ENCODE measurements around the gene ACAP3.
A peak's percentile ranks its signal among the peaks of the same experiment; 100 is the strongest.

Gene ACAP3

DNA sequence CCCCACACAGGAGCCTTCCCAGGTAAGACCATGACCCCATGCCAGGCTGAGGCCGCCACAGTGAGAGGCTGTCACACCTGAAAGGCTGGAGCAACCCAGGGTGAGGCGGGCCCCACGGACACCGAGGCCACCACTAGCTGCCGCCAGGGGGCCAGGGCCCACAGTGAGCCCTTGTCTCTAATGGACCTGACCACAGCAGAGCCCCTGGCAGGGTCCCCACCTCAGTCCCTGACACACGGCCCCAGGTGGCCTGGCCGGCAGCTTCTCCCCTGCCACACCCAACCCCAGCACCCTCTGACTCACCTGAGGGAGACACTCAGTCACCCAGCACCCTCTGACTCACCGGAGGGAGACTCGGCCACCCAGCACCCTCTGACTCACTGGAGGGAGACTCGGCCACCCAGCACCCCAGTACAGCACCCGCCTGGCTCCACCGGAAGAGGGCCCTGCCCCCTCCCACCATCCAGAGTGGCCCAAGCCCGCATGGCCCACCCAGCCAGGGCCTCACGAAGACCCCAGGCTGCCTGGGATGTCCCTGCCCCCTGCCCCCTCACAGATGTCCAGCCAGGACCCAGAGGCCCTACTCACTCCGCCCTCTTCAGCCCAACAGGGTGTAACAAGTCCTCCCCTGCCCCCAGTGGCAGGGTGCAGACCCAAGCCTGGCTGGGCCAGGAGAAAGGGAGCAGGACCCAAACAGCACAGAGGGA is 37.1 kb upstream of the ACAP3 start:
- DNase-seq (ENCODE audit: low read depth) = peak; percentile 43

DNA sequence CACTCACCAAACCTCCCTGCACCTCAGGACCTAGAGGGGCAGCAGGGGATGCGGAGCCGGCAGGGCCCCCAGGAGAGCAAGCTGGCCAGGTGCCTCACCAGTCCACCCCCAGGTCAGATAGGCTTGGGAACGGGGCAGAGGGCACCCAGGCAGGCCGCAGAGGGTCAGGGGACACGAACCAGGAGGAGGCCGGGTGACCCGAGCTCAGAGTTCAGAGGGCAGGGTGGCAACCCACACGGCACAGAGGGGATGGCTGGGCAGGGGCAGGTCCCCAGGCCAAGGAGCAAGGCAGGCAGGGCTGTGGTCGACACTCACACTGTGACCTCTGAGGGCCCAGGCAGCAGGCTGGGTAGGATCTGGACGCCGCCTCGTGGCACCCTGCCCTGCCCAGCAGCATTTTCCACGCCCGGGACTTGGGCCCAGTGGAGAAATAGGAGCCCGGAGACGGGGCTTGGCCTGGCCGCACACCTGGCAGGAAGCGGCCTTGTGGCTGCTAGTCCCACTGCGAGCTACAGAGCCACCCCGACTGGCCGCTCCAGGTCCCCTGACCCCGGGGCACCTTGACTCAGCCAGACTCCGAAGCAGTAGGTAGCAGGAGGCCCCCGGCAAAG is 36.2 kb upstream of the ACAP3 start:
- no peak for DNase-seq (ENCODE audit: low read depth)

DNA sequence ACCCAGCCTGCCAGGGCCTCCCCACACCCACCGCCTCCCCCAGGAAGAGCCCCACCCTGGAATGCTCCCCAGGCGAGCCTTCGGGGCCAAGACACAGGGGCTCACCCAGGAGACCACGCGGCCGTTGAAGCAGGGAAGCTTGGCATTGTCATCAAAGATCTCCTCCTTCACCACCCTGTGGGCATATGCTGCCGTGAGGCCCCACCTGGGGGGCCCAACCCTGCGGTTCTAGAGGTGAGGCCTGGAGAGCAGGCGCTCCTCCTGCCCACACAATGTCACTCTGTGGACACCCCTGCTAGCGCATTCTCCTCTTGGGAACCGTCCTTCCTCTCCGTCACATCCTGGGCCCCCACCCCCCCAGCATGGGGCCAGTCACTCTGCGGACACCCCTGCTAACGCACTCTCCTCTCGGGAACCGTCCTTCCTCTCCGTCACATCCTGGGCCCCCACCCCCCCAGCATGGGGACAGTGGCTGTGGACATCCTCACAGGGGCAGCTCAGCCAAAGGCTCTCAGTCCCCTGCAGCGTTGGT is 34.9 kb upstream of the ACAP3 start:
- no peak for DNase-seq (ENCODE audit: low read depth)

GRCh38 chr1:1342061-1342562 is 34.4 kb upstream of the ACAP3 start:
- DNase-seq (ENCODE audit: low read depth) = no peak

DNA sequence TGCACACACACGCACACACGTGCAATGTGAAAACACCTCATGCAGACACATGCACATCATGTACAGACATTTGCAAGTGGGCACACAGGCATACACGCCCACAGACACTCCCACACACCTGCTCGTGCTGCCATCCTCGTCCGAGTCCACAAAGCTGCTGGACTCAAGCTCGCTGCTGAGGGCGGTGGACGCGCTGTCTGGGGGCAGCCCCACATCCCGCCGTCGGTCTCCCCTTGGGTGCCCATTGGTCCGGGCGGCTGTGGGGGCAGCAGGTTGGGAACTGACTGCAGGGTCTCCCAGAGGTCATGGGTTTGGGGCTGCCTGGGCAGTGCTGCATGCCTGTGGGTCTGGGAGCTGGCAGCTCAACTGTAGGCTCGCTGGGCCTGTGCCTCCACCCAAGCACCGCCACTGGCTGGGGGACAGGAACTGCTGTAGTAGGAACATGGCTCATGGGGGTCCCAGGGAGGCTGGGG is 33.9 kb upstream of the ACAP3 start:
- DNase-seq (ENCODE audit: low read depth) = no peak

GRCh38 chr1:1340791-1341548 is 33.2 kb upstream of the ACAP3 start:
- no peak for DNase-seq (ENCODE audit: low read depth)

DNA sequence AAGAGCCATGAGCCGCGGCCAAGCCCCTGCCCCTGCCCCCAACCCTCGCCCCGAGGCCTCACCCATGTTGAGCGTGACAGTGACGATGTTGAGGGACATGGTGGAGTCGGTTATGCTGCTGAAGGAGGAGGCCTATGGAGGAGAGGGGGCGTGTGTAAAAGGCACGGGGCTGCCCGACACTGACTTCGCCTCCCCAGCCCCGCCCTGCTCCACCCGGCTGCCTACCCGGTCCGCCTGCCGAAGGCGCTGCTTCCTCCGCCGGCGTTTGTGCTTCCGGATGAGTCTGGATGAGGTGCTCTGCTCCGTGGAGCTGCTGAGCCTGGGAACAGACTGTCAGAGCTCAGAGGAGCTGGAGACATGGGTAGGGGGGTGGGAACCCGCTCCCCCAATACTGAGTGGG is 32.5 kb upstream of the ACAP3 start:
- DNase-seq (ENCODE audit: low read depth) = no peak

GRCh38 chr1:1338278-1338677 is 30.5 kb upstream of the ACAP3 start:
- no peak for DNase-seq (ENCODE audit: low read depth)

DNA sequence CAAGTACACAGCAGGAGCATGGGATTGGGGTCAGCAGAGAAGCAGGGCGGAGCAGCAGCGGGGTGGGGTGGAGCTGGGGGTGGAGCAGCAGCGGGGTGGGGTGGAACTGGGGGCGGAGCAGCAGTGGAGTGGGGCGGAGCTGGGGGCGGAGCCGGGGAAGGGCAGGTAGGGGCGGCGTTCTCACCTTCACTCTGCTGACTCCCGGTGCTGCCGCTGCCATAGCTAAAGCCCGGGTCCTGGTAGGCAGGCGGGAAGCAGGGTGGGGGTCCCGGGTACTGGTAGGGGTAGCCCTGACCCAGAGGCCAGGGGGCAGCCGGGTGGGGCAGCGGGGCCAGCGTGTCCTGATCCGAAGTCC is 30.0 kb upstream of the ACAP3 start:
- DNase-seq (ENCODE audit: low read depth) = no peak

- no peak for DNase-seq (ENCODE audit: low read depth)
These were observed 29.4 kb upstream of the ACAP3 start for GRCh38 chr1:1336931-1337792.

DNA sequence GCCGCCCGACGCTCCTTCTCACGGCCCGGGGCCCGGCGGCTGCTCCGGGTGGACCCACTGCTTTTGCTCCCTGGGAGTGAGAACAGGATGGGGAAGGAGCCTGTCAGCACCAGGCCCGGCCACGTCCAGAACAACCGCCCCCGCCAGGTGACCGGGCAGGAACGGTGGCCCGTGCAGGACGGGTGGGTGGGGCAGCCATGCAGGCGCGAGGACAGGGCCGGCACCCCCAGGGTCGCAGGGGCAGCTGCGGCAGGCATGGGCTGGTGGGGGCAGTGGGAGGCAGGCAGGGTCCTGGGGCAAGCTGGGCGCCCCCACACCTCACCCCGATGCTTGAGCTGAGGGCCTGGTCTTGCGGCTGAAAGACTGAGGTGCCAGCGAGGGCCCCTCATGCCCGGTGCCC is 28.7 kb upstream of the ACAP3 start:
- DNase-seq (ENCODE audit: low read depth) = no peak

DNA sequence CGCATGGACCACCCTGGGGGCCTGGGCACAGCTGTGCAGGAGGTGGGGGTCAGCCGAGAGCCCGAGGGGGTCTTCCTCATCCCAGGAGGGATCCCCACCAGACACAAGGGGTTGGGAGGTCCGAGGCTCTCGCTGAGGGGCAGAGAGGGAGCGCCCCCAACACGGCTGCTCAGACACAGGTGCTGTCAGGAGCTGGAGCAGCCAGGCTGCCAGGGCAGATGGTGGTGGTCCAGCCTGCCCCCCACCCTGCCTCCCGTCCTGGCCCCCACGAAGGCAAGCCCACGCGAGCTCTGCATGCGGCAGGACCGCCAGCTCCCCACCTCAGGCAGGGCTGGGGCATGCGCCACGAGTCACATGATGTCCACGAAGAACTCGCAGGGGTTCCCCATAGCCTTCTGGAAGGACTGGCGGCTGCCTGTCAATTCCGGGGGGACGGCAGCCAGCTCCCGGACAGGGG is 28.1 kb upstream of the ACAP3 start:
- DNase-seq (ENCODE audit: low read depth) = no peak

GRCh38 chr1:1335283-1335682 is 27.6 kb upstream of the ACAP3 start:
- DNase-seq (ENCODE audit: low read depth) = no peak

DNA sequence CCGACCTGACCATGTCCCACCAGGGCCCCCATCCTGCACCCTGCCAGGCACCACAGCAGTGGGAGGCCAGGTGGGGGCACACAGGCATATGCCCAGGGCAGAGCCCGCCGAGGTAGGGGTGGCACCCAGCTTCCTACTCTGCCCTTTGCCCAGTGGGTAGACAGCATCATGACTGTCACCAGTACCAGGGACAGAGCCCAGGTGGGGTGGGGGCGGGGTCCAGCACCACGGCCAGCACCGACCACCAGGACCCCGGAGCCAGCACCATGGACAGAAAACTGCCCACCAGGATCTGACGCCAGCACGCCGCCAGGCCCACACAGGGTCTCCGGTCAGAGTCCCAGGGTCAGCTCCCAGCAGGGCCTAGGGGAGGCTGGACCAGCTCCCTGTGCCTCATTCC is 27.1 kb upstream of the ACAP3 start:
- DNase-seq (ENCODE audit: low read depth) = no peak

DNA sequence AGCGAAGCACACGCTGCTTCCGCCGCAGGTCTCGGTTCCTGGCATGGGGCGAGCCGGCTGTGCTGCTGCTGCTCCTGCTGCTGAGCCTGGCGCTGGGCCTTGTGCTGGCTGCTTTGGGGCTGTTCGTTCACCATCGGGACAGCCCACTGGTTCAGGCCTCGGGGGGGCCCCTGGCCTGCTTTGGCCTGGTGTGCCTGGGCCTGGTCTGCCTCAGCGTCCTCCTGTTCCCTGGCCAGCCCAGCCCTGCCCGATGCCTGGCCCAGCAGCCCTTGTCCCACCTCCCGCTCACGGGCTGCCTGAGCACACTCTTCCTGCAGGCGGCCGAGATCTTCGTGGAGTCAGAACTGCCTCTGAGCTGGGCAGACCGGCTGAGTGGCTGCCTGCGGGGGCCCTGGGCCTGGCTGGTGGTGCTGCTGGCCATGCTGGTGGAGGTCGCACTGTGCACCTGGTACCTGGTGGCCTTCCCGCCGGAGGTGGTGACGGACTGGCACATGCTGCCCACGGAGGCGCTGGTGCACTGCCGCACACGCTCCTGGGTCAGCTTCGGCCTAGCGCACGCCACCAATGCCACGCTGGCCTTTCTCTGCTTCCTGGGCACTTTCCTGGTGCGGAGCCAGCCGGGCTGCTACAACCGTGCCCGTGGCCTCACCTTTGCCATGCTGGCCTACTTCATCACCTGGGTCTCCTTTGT is 26.0 kb upstream of the ACAP3 start:
- no peak for DNase-seq (ENCODE audit: low read depth)

GRCh38 chr1:1332774-1333480 is 25.2 kb upstream of the ACAP3 start:
- no peak for DNase-seq (ENCODE audit: low read depth)

DNA sequence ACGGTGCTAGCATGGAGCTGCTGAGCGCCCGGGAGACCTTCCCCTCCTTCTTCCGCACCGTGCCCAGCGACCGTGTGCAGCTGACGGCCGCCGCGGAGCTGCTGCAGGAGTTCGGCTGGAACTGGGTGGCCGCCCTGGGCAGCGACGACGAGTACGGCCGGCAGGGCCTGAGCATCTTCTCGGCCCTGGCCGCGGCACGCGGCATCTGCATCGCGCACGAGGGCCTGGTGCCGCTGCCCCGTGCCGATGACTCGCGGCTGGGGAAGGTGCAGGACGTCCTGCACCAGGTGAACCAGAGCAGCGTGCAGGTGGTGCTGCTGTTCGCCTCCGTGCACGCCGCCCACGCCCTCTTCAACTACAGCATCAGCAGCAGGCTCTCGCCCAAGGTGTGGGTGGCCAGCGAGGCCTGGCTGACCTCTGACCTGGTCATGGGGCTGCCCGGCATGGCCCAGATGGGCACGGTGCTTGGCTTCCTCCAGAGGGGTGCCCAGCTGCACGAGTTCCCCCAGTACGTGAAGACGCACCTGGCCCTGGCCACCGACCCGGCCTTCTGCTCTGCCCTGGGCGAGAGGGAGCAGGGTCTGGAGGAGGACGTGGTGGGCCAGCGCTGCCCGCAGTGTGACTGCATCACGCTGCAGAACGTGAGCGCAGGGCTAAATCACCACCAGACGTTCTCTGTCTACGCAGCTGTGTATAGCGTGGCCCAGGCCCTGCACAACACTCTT is 24.5 kb upstream of the ACAP3 start:
- no peak for DNase-seq (ENCODE audit: low read depth)

- DNase-seq (ENCODE audit: low read depth) = no peak
These were observed 23.6 kb upstream of the ACAP3 start, which contains the start of gene TAS1R3 for GRCh38 chr1:1331068-1331965. TAS1R3 (plus strand) TSS chr1:1331280; CDS start chr1:1331346, 66 bp downstream.
